ENCODE measurements around the gene SUGCT.

SUGCT gene

DNA sequence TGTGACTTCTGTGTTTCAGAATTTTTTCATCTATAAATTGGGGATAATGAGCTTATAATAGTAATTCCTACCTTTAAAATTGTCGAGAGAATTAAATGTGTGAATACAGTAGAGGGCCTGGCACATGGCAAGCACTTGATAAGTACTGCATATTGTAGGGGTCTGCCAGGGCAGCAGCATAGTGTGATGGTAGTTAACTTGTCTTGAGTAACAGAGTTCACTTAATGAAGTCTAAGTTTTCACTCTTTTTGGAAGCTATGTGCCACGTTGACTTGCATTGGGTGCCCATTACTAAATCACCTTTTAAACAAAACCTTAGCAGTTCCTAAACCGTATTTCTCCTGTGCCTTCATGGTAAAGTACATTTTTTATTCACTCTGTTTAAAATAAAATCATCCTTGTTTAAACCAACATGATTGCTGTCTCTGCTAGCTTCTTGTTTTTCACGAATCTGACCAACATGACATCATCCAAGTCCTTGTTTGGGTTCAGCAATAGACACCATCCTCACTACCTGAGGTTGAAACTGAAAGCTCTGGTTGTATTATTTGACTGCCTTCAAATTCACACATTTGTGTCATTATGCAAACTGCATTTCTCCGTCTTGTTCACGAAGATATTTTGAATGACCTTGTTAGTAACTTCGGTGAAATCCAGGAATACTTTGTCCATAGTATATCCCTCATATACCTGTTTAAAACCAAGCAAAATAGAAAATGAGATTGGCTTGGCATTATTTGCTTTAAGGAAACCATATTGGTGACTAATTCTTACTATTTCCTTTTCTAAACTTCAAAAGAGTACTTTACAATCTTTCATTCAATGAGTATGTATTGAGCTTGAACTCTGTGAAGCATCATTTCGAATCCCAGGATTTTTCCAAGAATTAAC is 340.2 kb downstream of the SUGCT start:
- DNase-seq (ENCODE audit: low spot score) = no peak

GRCh38 chr7:40475681-40475982 is 340.8 kb downstream of the SUGCT start:
- DNase-seq (ENCODE audit: low spot score) = no peak

- DNase-seq (ENCODE audit: low spot score) = no peak
These were observed 342.3 kb downstream of the SUGCT start for GRCh38 chr7:40477094-40477493.

- no peak for DNase-seq (ENCODE audit: low spot score)
These were observed 348.0 kb downstream of the SUGCT start for GRCh38 chr7:40482845-40483244.

GRCh38 chr7:40483630-40484029 is 348.8 kb downstream of the SUGCT start:
- DNase-seq (ENCODE audit: low spot score) = no peak

GRCh38 chr7:40489844-40490602 is 355.2 kb downstream of the SUGCT start:
- no peak for DNase-seq (ENCODE audit: low spot score)

GRCh38 chr7:40490603-40490924 is 355.8 kb downstream of the SUGCT start:
- DNase-seq (ENCODE audit: low spot score) = no peak

- DNase-seq (ENCODE audit: low spot score) = no peak
These were observed 358.1 kb downstream of the SUGCT start for GRCh38 chr7:40492946-40493345.

GRCh38 chr7:40493609-40494051 is 358.8 kb downstream of the SUGCT start:
- no peak for DNase-seq (ENCODE audit: low spot score)

- no peak for DNase-seq (ENCODE audit: low spot score)
These were observed 364.2 kb downstream of the SUGCT start for GRCh38 chr7:40498924-40499510.

GRCh38 chr7:40499718-40500117 is 364.9 kb downstream of the SUGCT start:
- no peak for DNase-seq (ENCODE audit: low spot score)

- no peak for DNase-seq (ENCODE audit: low spot score)
These were observed 365.4 kb downstream of the SUGCT start for GRCh38 chr7:40500219-40500618.

DNA sequence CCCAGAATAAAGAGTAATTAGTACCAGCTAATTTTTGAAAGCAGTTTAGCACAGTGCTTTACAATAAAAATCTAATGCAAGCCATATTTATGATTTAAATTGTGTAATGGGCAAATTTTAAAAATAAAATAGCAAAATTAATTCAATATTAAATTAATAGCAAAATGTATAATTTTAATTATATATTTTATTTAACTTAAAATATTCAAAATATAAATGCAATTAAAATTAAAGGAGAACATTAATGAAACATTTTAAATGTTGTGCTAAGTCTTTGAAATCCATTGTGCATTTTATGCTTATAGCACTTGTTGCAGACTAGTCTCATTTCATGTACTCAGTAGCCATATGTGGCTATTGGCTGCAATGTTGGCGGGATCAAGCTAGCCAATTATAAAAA is 367.6 kb downstream of the SUGCT start:
- no peak for DNase-seq (ENCODE audit: low spot score)

DNA sequence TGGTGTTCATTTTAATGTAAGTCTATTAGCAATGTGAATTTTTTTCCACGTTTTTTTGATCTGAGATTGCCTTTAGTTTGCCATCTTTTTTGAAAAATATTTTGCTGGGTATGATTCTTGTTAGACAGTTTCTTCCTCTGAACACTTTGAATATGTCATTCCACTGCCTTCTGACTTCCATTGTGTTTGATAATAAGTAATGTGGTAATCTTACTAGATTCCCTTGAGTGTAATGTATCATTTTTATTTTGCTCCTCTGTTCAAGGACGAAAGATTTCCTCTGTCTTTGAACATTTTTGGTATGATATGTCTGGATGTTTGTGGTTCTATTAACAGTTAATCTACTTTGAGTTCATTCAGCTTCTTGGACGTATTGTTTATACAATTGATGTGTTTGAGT is 371.4 kb downstream of the SUGCT start:
- no peak for DNase-seq (ENCODE audit: low spot score)

GRCh38 chr7:40507166-40507565 is 372.4 kb downstream of the SUGCT start:
- no peak for DNase-seq (ENCODE audit: low spot score)

DNA sequence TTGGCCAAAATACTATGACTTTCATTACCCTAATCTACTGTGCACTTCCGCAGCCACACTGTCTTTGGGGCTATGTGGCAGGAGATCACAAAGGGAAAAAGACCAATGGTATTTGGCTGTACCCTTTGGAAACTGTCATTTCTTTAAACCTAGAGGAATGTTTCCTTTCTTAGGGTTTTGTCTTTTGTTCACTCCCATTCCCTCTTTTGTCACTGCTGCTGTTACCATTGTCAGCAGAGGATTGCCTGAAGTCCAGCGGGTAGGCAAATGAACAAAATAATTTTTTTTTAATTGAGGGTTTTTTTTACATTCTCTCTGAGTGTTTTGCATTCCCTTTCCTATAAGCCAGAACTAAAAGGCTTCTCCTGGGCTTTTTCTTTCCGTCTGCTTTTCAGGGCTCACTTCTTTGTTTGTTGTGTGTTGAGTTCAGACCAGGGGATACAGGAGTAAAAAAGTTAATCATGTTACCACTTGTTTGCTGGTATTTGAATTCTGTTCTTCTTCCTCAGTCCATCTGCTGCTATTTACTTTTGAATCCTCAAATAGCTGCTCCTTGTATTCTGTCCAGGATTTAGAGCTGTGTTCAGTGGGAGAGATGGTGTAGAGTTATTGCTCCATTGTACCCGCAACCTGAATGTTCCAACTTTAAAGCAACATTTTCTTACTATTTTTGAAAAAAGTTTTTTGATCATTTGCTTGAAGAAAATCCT is 374.6 kb downstream of the SUGCT start:
- no peak for DNase-seq (ENCODE audit: low spot score)

- DNase-seq (ENCODE audit: low spot score) = no peak
These were observed 381.6 kb downstream of the SUGCT start for GRCh38 chr7:40516376-40516775.

GRCh38 chr7:40519009-40519408 is 384.2 kb downstream of the SUGCT start:
- DNase-seq (ENCODE audit: low spot score) = no peak

DNA sequence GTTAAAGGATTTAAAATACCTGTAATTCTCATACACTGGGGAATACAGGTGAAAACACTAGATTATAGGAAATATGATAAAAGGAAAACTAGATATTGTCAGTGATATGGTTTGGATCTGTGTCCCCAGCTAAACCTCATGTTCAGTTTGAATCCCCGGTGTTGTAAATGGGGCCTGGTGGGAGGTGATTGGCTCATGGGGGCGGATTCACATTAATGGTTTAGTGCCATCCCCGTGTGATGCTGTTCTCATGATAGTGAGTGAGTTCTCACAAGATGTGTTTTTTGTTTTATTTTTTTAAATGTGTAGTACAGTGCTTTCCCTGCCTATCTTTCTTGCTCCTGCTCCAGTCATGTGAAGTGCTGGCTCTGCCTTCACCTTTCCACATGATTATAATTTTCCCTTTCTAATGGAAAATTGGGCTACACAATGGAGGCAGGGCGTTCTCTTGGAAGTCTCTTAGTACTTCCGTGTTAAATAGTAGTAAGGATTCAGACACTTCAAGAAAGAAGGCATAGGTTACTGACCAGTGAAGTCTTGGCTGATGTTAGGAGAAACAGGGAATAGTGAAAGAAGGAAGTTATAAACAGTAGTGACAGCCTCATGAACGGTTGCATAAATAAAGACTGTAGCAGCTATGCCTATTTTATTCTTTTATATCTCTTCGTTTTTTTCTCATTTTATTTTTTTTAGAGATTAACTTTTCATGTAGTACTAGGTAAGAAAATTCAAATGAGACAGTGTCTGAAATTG is 386.4 kb downstream of the SUGCT start:
- no peak for DNase-seq (ENCODE audit: low spot score)

- DNase-seq (ENCODE audit: low spot score) = no peak
These were observed 391.0 kb downstream of the SUGCT start for GRCh38 chr7:40525764-40526163.

DNA sequence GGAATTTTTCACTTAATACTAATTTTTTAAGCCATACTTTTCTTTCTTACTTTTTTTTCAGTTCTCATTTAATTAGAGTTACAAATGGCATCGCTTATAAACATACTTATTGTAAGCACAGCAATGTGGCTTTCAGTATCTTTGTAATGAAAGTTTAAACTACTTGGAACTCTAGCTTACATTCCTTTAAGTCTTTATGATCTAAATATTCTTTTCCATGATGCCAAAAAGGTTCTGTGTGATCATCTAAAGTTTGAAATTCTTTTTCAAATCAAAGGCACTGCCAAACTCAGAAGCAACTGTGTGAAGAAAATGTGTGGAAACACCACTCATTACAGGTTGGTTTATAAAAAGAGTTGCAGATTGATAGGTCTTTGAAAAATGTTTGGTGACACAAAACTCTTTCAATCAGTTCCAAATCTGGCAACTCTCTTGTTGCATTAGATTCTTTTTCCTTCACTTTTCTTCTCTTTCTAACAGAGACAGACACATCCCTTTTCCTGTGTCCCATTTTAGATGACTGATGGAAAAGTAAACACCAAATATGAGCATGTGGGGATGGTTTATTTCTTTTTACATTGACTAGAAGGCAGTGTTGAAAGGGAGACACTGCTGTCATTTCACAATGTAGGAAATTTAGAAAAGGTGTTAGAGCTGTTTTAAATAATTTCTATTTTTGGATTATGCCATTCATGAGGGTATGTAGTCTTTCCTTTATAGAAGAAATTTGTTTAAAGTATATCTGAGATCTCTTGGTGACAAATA is 392.3 kb downstream of the SUGCT start:
- no peak for DNase-seq (ENCODE audit: low spot score)
